ENCODE results near the gene ATG4B.

The ATG4B gene

GRCh38 chr2:241613017-241613780, 24.3 kb upstream of the ATG4B start:
- no peak for DNase-seq (ENCODE audit: low read depth in 2 of 2)

- no peak for DNase-seq (ENCODE audit: low read depth in 2 of 2)
Observed at GRCh38 chr2:241615041-241615440, 22.5 kb upstream of the ATG4B start.

- DNase-seq (ENCODE audit: low read depth in 2 of 2) = no peak
Observed at GRCh38 chr2:241615522-241616052, 21.9 kb upstream of the ATG4B start.

GRCh38 chr2:241616168-241617125, 21.0 kb upstream of the ATG4B start:
- no peak for DNase-seq (ENCODE audit: low read depth in 2 of 2)

GRCh38 chr2:241617431-241618154, 19.9 kb upstream of the ATG4B start:
- DNase-seq (ENCODE audit: low read depth in 2 of 2) = no peak

- DNase-seq (ENCODE audit: low read depth in 2 of 2) = no peak
Observed at GRCh38 chr2:241618296-241618805, 19.1 kb upstream of the ATG4B start.

GRCh38 chr2:241618829-241619228, 18.7 kb upstream of the ATG4B start:
- DNase-seq (ENCODE audit: low read depth in 2 of 2) = no peak

GRCh38 chr2:241619597-241620418, 17.7 kb upstream of the ATG4B start:
- DNase-seq (ENCODE audit: low read depth in 2 of 2) = no peak

- no peak for DNase-seq (ENCODE audit: low read depth in 2 of 2)
Observed at GRCh38 chr2:241620419-241620769, 17.1 kb upstream of the ATG4B start.

GRCh38 chr2:241627675-241628074, 9.8 kb upstream of the ATG4B start:
- DNase-seq (ENCODE audit: low read depth in 2 of 2) = no peak

- DNase-seq (ENCODE audit: low read depth in 2 of 2) = no peak
Observed at GRCh38 chr2:241629762-241630435, 7.6 kb upstream of the ATG4B start.

GRCh38 chr2:241632478-241633325, 4.8 kb upstream of the ATG4B start:
- no peak for DNase-seq (ENCODE audit: low read depth in 2 of 2)

GRCh38 chr2:241633561-241633960, 3.9 kb upstream of the ATG4B start:
- DNase-seq (ENCODE audit: low read depth in 2 of 2) = no peak

GRCh38 chr2:241635756-241636155, 1.7 kb upstream of the ATG4B start:
- no peak for DNase-seq (ENCODE audit: low read depth in 2 of 2)

GRCh38 chr2:241636182-241637017, 1.1 kb upstream of the ATG4B start:
- DNase-seq (ENCODE audit: low read depth in 2 of 2) = no peak

- no peak for DNase-seq (ENCODE audit: low read depth in 2 of 2)
Observed at GRCh38 chr2:241637795-241638660, 535 bp downstream of the ATG4B start.

GRCh38 chr2:241638940-241639339, 1.4 kb downstream of the ATG4B start:
- DNase-seq (ENCODE audit: low read depth in 2 of 2) = no peak

Measured in fibroblast of skin of left biceps (primary cell).